OCI-LY7 (cell line): ENCODE results near the gene C12orf43.
"Not testable (repeated sequence)": the region's sequence is repeated elsewhere in the genome, so short reads cannot be mapped to it uniquely, and the experiment has no call there.

ENCODE experiments used
- EZH2phosphoT487 ChIP-seq: fragments of 200-600 bp; sonication (generic); IDR thresholded peaks from 2 replicates; pipeline ENCODE4 v1.6.1; 2018; ENCODE audit warnings: low read depth, borderline replicate concordance, mild to moderate bottlenecking, mixed run types, antibody characterized with exemption, low read length, moderate library complexity, mixed read lengths
- TF ChIP-seq, protein P1 (sequence below): fragments of 200-600 bp; sonication (generic); conservative IDR thresholded peaks from 2 replicates; pipeline ENCODE4 v1.5.1; 2014; ENCODE audit warnings: mild to moderate bottlenecking, antibody characterized with exemption, low read length, moderate library complexity, mixed read lengths

DNA sequence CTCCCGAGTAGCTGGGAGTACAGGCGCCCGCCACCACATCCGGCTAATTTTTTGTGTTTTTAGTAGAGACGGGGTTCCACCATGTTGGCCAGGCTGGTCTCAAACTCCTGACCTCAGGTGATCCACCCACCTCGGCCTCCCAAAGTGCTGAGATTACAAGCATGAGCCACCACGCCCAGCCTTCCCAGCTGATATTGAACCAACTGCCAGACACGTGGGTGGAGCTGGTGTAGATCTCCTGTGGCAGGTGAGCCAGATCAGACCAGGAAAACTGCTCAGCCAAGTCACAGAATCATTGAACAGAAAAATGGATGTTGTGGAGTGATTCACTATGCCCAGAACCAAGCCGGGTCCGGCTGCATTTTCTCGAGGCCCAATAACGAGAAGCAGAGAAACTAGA is 31.1 kb upstream of the C12orf43 start:
- TF ChIP-seq, protein P1, sequence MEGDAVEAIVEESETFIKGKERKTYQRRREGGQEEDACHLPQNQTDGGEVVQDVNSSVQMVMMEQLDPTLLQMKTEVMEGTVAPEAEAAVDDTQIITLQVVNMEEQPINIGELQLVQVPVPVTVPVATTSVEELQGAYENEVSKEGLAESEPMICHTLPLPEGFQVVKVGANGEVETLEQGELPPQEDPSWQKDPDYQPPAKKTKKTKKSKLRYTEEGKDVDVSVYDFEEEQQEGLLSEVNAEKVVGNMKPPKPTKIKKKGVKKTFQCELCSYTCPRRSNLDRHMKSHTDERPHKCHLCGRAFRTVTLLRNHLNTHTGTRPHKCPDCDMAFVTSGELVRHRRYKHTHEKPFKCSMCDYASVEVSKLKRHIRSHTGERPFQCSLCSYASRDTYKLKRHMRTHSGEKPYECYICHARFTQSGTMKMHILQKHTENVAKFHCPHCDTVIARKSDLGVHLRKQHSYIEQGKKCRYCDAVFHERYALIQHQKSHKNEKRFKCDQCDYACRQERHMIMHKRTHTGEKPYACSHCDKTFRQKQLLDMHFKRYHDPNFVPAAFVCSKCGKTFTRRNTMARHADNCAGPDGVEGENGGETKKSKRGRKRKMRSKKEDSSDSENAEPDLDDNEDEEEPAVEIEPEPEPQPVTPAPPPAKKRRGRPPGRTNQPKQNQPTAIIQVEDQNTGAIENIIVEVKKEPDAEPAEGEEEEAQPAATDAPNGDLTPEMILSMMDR: not testable (repeated sequence)
- not testable (repeated sequence) for TF ChIP-seq EZH2phosphoT487
